Ishikawa (cell line): ENCODE data around the gene MAGI2.

ENCODE experiments used
- CEBPB ChIP-seq: IDR thresholded peaks from 2 replicates; pipeline ENCODE4 v1.6.1; 2012
- CREB1 ChIP-seq: IDR thresholded peaks from 2 replicates; pipeline ENCODE4 v1.6.1; 2012; ENCODE audit warnings: low read depth
- EGR1 ChIP-seq: IDR thresholded peaks from 2 replicates; pipeline ENCODE4 v1.6.1; 2012
- EP300 ChIP-seq: IDR thresholded peaks from 2 replicates; pipeline ENCODE4 v1.6.1; 2012; ENCODE audit warnings: borderline replicate concordance
- FOXM1 ChIP-seq: IDR thresholded peaks from 2 replicates; pipeline ENCODE4 v1.6.1; 2012; ENCODE audit warnings: low read depth, borderline replicate concordance
- NFIC ChIP-seq: IDR thresholded peaks from 2 replicates; pipeline ENCODE4 v1.6.1; 2012
- RAD21 ChIP-seq: IDR thresholded peaks from 2 replicates; pipeline ENCODE4 v1.6.1; 2012; ENCODE audit warnings: low read depth
- TAF1 ChIP-seq: IDR thresholded peaks from 2 replicates; pipeline ENCODE4 v1.6.1; 2012; ENCODE audit warnings: low read depth, mild to moderate bottlenecking
- TCF12 ChIP-seq: IDR thresholded peaks from 2 replicates; pipeline ENCODE4 v1.6.1; 2012; ENCODE audit warnings: low read depth
- TEAD4 ChIP-seq: IDR thresholded peaks from 2 replicates; pipeline ENCODE4 v1.6.1; 2012
- YY1 ChIP-seq: IDR thresholded peaks from 2 replicates; pipeline ENCODE4 v1.6.1; 2012; ENCODE audit warnings: low read depth
- ZBTB7A ChIP-seq: IDR thresholded peaks from 2 replicates; pipeline ENCODE4 v1.6.1; 2012; ENCODE audit warnings: low read depth
- TF ChIP-seq, protein P1 (sequence below): IDR thresholded peaks from 2 replicates; pipeline ENCODE4 v1.6.1; 2012; ENCODE audit warnings: low read depth, mild to moderate bottlenecking
- TF ChIP-seq, protein P2 (sequence below): IDR thresholded peaks from 2 replicates; pipeline ENCODE4 v1.6.1; 2012
- TF ChIP-seq, protein P3 (sequence below): IDR thresholded peaks from 2 replicates; pipeline ENCODE4 v1.6.1; 2012

The MAGI2 gene

GRCh38 chr7:78333530-78334425 lies 1119.7 kb downstream of the MAGI2 start:
- no peak for TF ChIP-seq NFIC

DNA sequence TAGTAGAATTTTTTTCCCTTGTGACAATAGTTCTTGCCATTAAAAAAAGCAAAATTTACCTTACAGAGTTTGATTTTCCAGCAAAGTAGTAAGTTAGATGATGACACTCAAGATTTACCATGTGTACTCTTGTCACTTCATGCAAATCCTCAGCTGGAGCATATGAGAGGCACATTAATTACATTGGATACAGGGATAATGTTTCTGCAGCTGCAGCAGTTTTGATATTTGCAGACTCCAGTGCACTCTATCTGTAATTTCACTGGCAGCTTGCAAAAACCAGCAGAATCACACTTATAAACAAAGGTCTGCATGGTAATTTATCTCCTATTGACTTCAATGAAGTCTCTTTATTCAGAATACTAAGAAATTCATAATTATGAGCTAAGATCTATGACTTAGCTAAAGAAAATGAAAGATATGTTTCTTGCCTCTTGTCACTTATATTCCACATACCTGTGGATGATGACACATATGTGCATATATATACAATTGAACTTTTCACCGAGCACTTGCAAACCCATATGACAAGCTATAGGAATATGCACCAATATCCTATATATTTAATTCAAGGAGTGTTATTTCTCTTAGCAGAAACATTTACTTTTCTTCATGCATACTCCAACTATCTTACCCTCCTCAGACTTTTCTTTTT lies 1124.3 kb downstream of the MAGI2 start:
- TF ChIP-seq YY1: no peak
- TF ChIP-seq TAF1: no peak
- no peak for TF ChIP-seq EGR1
- TF ChIP-seq, protein P1, sequence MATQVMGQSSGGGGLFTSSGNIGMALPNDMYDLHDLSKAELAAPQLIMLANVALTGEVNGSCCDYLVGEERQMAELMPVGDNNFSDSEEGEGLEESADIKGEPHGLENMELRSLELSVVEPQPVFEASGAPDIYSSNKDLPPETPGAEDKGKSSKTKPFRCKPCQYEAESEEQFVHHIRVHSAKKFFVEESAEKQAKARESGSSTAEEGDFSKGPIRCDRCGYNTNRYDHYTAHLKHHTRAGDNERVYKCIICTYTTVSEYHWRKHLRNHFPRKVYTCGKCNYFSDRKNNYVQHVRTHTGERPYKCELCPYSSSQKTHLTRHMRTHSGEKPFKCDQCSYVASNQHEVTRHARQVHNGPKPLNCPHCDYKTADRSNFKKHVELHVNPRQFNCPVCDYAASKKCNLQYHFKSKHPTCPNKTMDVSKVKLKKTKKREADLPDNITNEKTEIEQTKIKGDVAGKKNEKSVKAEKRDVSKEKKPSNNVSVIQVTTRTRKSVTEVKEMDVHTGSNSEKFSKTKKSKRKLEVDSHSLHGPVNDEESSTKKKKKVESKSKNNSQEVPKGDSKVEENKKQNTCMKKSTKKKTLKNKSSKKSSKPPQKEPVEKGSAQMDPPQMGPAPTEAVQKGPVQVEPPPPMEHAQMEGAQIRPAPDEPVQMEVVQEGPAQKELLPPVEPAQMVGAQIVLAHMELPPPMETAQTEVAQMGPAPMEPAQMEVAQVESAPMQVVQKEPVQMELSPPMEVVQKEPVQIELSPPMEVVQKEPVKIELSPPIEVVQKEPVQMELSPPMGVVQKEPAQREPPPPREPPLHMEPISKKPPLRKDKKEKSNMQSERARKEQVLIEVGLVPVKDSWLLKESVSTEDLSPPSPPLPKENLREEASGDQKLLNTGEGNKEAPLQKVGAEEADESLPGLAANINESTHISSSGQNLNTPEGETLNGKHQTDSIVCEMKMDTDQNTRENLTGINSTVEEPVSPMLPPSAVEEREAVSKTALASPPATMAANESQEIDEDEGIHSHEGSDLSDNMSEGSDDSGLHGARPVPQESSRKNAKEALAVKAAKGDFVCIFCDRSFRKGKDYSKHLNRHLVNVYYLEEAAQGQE: no peak
- TF ChIP-seq NFIC: no peak
- TF ChIP-seq CEBPB: no peak
- TF ChIP-seq TEAD4: no peak

DNA sequence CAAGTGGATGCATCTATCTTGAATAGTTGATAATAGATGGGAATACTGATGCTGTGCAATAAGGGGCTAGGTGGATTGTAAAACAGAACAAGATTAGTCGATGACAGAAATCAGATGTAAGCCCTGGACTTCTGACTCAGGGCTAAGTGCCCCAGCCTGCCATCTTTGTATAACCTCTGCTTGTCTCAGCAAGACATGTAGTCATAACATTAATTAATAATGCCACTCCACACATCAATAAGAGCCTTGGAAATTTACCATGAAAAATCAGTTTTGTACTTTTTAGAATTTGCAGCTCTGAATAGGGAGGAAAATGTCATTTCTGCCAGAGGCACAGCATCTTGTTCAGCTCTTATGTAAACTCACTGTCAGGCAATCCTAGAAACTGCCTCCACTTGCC lies 1125.7 kb downstream of the MAGI2 start:
- TF ChIP-seq, protein P2, sequence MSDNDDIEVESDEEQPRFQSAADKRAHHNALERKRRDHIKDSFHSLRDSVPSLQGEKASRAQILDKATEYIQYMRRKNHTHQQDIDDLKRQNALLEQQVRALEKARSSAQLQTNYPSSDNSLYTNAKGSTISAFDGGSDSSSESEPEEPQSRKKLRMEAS: no peak
- TF ChIP-seq, protein P1: no peak
- TF ChIP-seq ZBTB7A: no peak
- no peak for TF ChIP-seq CEBPB
- no peak for TF ChIP-seq YY1
- no peak for TF ChIP-seq EGR1
- no peak for TF ChIP-seq EP300
- TF ChIP-seq NFIC: no peak
- TF ChIP-seq, protein P3, sequence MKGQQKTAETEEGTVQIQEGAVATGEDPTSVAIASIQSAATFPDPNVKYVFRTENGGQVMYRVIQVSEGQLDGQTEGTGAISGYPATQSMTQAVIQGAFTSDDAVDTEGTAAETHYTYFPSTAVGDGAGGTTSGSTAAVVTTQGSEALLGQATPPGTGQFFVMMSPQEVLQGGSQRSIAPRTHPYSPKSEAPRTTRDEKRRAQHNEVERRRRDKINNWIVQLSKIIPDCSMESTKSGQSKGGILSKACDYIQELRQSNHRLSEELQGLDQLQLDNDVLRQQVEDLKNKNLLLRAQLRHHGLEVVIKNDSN: no peak

- TF ChIP-seq CREB1: no peak
- no peak for TF ChIP-seq TCF12
- TF ChIP-seq EP300: no peak
- no peak for TF ChIP-seq TAF1
- no peak for TF ChIP-seq CEBPB
- TF ChIP-seq NFIC: no peak
- TF ChIP-seq RAD21: no peak
- TF ChIP-seq YY1: no peak
- no peak for TF ChIP-seq EGR1
- no peak for TF ChIP-seq TEAD4
Measured at GRCh38 chr7:78326876-78327275, 1126.6 kb downstream of the MAGI2 start.

DNA sequence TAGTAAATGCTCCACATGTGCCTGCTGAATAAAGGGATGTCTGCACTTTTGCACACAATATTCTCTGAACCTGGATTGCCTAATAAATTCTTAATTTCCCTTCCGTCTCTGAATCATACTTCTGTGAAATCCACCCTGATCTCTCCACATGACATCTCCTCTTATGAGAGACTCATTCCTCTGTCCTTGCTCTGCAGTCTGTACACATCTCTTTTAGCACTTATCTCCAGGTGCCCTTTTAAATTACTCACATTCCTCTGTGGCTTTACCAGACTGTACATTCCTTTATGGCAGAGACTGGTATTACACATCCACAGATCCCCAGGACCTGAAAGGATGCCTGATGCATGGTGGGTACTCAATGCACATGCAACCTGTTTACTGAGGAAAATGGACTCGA lies 1127.3 kb downstream of the MAGI2 start:
- TF ChIP-seq TCF12 (no peak), YY1 (no peak), ZBTB7A (no peak), TAF1 (no peak), CEBPB (no peak), NFIC (no peak), EP300 (no peak), FOXM1 (no peak), TEAD4 (no peak), RAD21 (no peak)
- TF ChIP-seq, protein P3: no peak
- TF ChIP-seq, protein P1: no peak
